OCI-LY7 (cell line): Measurements from ENCODE around the gene SHC2. TPM values are rescaled to one million over a fixed set of nuclear protein-coding genes. Genes with fewer than 3 reads are reported as not detected.
"Not testable (repeated sequence)": the region's sequence is repeated elsewhere in the genome, so short reads cannot be mapped to it uniquely, and the experiment has no call there.

Experiments used
- BruUV-seq: library from RNA; stranded (reverse); fragments of 400-500 nt; replicated peaks from 2 replicates; lab custom pipeline; 2021; lab: Mats Ljungman, UMichigan
- CTCF ChIA-PET: fragments of 300-600 bp; sonication (Branson Sonifier 250); formaldehyde crosslinking; loops from one replicate; lab custom pipeline; 2022; ENCODE audit warnings: antibody characterized with exemption; ENCODE audit not compliant: unreplicated experiment; lab: Charles Lee
- POLR2A ChIA-PET: fragments of 300-600 bp; sonication (Branson Sonifier 250); formaldehyde crosslinking; loops from one replicate; lab custom pipeline; 2022; ENCODE audit warnings: antibody characterized with exemption; lab: Charles Lee
- DNase-seq: peaks from one replicate; pipeline ENCODE4 v3.0.0-alpha.2; 2015; ENCODE audit warnings: low spot score
- H2AFZ ChIP-seq: fragments of 200-600 bp; sonication (generic), shearing (Covaris generic); 2 replicates; pipeline ENCODE4 v1.6.1; 2014; ENCODE audit warnings: mild to moderate bottlenecking, antibody characterized with exemption, low read length, moderate library complexity
- H3K27ac ChIP-seq: fragments of 200-600 bp; sonication (generic); 2 replicates; pipeline ENCODE4 v1.5.1; 2014; ENCODE audit warnings: mixed run types, low read depth, mild to moderate bottlenecking, moderate library complexity, low read length, inconsistent platforms; ENCODE audit not compliant: poor library complexity, severe bottlenecking
- H3K36me3 ChIP-seq: fragments of 200-600 bp; sonication (generic); 2 replicates; pipeline ENCODE4 v1.6.1; 2014; ENCODE audit warnings: mild to moderate bottlenecking, antibody characterized with exemption, low read length, moderate library complexity, mixed read lengths; ENCODE audit not compliant: insufficient read depth
- H3K4me1 ChIP-seq: fragments of 200-600 bp; sonication (generic); 2 replicates; pipeline ENCODE4 v1.5.1; 2014; ENCODE audit warnings: mild to moderate bottlenecking, low read length; ENCODE audit not compliant: insufficient read depth, poor library complexity, severe bottlenecking
- H3K4me2 ChIP-seq: fragments of 200-600 bp; sonication (generic); 2 replicates; pipeline ENCODE4 v1.6.1; 2014; ENCODE audit warnings: mild to moderate bottlenecking, low read length
- H3K4me3 ChIP-seq: fragments of 200-600 bp; sonication (generic); 2 replicates; pipeline ENCODE4 v1.5.1; 2014; ENCODE audit warnings: mild to moderate bottlenecking, low read depth, low read length; ENCODE audit not compliant: poor library complexity, severe bottlenecking
- H3K79me2 ChIP-seq: fragments of 200-600 bp; sonication (generic); 2 replicates; pipeline ENCODE4 v1.6.1; 2016; ENCODE audit warnings: low read depth, mild to moderate bottlenecking, low read length, moderate library complexity, mixed read lengths; ENCODE audit not compliant: insufficient read depth
- H3K9me2 ChIP-seq: fragments of 200-600 bp; sonication (generic); 2 replicates; pipeline ENCODE4 v1.6.1; 2016; ENCODE audit warnings: mild to moderate bottlenecking, low read length, mixed read lengths; ENCODE audit not compliant: insufficient read depth
- H3K9me3 ChIP-seq: fragments of 200-600 bp; sonication (generic); 2 replicates; pipeline ENCODE4 v1.6.1; 2014; ENCODE audit warnings: mild to moderate bottlenecking, mixed run types, low read length, mixed read lengths
- H4K20me1 ChIP-seq: fragments of 200-600 bp; sonication (generic); 2 replicates; pipeline ENCODE4 v1.6.1; 2014; ENCODE audit warnings: mild to moderate bottlenecking, antibody characterized with exemption, low read length, moderate library complexity, mixed read lengths; ENCODE audit not compliant: insufficient read depth
- EZH2phosphoT487 ChIP-seq: fragments of 200-600 bp; sonication (generic); IDR thresholded peaks from 2 replicates; pipeline ENCODE4 v1.6.1; 2018; ENCODE audit warnings: low read depth, borderline replicate concordance, mild to moderate bottlenecking, mixed run types, antibody characterized with exemption, low read length, moderate library complexity, mixed read lengths
- intact Hi-C: fragments of 100-400 bp; cut with micrococcal nuclease; formaldehyde crosslinking; loops from one replicate; pipeline ENCODE4 v1.10.0; 2022; ENCODE audit not compliant: unreplicated experiment
- total RNA-seq, 2 experiments: library from RNA; depleted of rRNA in 1 of 2; stranded (reverse); fragments of >200 nt in 1 of 2; shearing (Covaris generic) in 1 of 2; gene quantifications; 2 replicates each; pipeline ENCODE4 v1.2.3, GENCODE V29; 2014 to 2022
- TF ChIP-seq, protein P1 (sequence below): fragments of 200-600 bp; sonication (generic); conservative IDR thresholded peaks from 2 replicates; pipeline ENCODE4 v1.5.1; 2014; ENCODE audit warnings: mild to moderate bottlenecking, antibody characterized with exemption, low read length, moderate library complexity, mixed read lengths

Gene SHC2
- total RNA-seq, 2 experiments from 2014 or later: 0.28 to 0.65 TPM

DNA sequence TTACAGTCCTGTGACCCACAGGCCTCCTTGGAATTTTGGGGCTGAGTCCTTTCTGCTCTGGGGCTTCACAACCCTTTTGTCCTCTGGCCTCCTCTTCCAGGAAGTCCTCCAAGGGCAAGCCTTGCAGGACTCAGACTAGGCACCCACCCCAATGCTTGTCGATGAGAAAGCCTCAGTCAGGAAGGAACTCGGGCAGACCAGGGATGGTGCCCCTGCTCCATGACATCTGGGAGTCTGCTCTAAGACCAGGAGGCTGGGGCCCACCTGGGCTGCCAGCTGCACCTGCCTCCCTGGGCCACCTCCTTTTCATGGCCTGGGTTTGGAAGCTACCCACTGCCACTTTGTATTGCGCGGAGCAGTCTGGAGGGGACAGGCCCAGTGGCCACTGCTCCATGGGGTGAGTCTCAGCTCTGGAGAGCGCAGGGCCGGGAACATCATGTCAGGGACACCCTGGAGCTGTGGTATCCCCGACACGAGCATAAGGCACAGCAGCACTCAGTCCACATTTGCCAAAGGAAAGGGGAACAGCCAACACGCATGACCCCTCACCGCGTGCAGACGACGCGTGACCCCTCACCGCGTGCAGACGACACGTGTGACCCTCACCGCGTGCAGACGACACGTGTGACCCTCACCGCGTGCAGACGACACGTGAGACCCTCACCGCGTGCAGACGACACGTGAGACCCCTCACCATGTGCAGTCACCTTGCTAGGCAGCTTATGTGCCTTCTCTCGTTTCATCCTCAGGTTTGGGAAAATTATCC lies 62.7 kb downstream of the SHC2 start:
- POLR2A ChIA-PET: no interaction called here
- BruUV-seq: no TSS peak

GRCh38 chr19:397321-397720 lies 63.5 kb downstream of the SHC2 start:
- H3K36me3 ChIP-seq: no peaks in the 10 kb centered on the region
- POLR2A ChIA-PET: no interaction called here
- H3K4me3 ChIP-seq: no peak overlapping the region
- H3K79me2 ChIP-seq: no peaks in the 10 kb centered on the region
- DNase-seq: no peak
- H3K9me2 ChIP-seq: no peaks in the 10 kb centered on the region
- no peak overlapping the region for H3K4me2 ChIP-seq
- CTCF ChIA-PET: no interaction called here
- intact Hi-C loops: no loop called here
- TF ChIP-seq, protein P1, sequence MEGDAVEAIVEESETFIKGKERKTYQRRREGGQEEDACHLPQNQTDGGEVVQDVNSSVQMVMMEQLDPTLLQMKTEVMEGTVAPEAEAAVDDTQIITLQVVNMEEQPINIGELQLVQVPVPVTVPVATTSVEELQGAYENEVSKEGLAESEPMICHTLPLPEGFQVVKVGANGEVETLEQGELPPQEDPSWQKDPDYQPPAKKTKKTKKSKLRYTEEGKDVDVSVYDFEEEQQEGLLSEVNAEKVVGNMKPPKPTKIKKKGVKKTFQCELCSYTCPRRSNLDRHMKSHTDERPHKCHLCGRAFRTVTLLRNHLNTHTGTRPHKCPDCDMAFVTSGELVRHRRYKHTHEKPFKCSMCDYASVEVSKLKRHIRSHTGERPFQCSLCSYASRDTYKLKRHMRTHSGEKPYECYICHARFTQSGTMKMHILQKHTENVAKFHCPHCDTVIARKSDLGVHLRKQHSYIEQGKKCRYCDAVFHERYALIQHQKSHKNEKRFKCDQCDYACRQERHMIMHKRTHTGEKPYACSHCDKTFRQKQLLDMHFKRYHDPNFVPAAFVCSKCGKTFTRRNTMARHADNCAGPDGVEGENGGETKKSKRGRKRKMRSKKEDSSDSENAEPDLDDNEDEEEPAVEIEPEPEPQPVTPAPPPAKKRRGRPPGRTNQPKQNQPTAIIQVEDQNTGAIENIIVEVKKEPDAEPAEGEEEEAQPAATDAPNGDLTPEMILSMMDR: no peak
- no peak for TF ChIP-seq EZH2phosphoT487
- H4K20me1 ChIP-seq: no peaks in the 10 kb centered on the region
- BruUV-seq: no TSS peak
- no peak overlapping the region for H2AFZ ChIP-seq
- no peaks in the 10 kb centered on the region for H3K9me3 ChIP-seq
- no peak overlapping the region for H3K27ac ChIP-seq
- H3K4me1 ChIP-seq: no peaks in the 10 kb centered on the region

More for the DNA sequence above, 62.7 kb downstream of the SHC2 start:
- Histone ChIP-seq H3K36me3 (no peaks in the 10 kb centered on the region), H3K4me2 (no peak overlapping the region), H3K79me2 (no peaks in the 10 kb centered on the region), H3K4me3 (no peak overlapping the region), H3K4me1 (no peaks in the 10 kb centered on the region), H2AFZ (no peak overlapping the region), H3K9me3 (no peaks in the 10 kb centered on the region), H3K9me2 (no peaks in the 10 kb centered on the region), H3K27ac (no peak overlapping the region), H4K20me1 (no peaks in the 10 kb centered on the region)
- intact Hi-C loops: no loop called here
- TF ChIP-seq, protein P1: no peak
- TF ChIP-seq EZH2phosphoT487: no peak
- CTCF ChIA-PET: no interaction called here
- no peak for DNase-seq

DNA sequence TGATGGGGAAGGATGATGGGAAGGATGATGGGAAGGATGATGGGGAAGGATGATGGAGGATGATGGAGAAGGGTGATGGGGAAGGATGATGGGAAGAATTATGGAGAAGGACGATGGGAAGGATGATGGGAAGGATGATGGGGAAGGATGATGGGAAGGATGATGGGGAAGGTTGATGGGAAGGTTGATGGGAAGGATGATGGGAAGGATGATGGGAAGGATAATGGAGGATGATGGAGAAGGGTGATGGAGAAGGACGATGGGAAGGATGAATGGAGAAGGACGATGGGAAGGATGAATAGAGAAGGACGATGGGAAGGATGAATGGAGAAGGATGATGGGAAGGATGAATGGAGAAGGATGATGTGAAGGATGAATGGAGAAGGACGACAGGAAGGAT lies 65.4 kb downstream of the SHC2 start:
- no peak overlapping the region for H3K27ac ChIP-seq
- CTCF ChIA-PET: no interaction called here
- intact Hi-C loops: no loop called here
- no peak overlapping the region for H3K4me3 ChIP-seq
- no peak for DNase-seq
- POLR2A ChIA-PET: no interaction called here
- no peaks in the 10 kb centered on the region for H3K4me1 ChIP-seq
- H3K79me2 ChIP-seq: no peaks in the 10 kb centered on the region
- H3K9me3 ChIP-seq: no peaks in the 10 kb centered on the region
- H2AFZ ChIP-seq: no peak overlapping the region
- no peak overlapping the region for H3K4me2 ChIP-seq
- H3K36me3 ChIP-seq: no peaks in the 10 kb centered on the region
- no TSS peak for BruUV-seq
- TF ChIP-seq, protein P1: no peak
- no peaks in the 10 kb centered on the region for H4K20me1 ChIP-seq
- H3K9me2 ChIP-seq: no peaks in the 10 kb centered on the region

GRCh38 chr19:394857-395256 lies 66.0 kb downstream of the SHC2 start:
- H3K9me3 ChIP-seq, DNase-seq, intact Hi-C loops, H3K4me2 ChIP-seq, H3K36me3 ChIP-seq, H3K4me3 ChIP-seq, CTCF ChIA-PET, POLR2A ChIA-PET, BruUV-seq, H3K79me2 ChIP-seq, H4K20me1 ChIP-seq, H3K27ac ChIP-seq, H3K4me1 ChIP-seq, H2AFZ ChIP-seq, H3K9me2 ChIP-seq: not testable (repeated sequence)
